Urothelium cell line (cell line): ENCODE results near the gene CFAP54.
A peak's percentile ranks its signal among the peaks of the same experiment; 100 is the strongest.

Source experiments
- DNase-seq: peaks from one replicate; pipeline ENCODE4 v3.0.0; 2011; ENCODE audit warnings: low spot score, mixed read lengths
- FAIRE-seq: peaks from 2 replicates; lab custom pipeline; 2011; peaks lifted over from hg19 to GRCh38; lab: Jason Lieb, UNC

Gene CFAP54

DNA sequence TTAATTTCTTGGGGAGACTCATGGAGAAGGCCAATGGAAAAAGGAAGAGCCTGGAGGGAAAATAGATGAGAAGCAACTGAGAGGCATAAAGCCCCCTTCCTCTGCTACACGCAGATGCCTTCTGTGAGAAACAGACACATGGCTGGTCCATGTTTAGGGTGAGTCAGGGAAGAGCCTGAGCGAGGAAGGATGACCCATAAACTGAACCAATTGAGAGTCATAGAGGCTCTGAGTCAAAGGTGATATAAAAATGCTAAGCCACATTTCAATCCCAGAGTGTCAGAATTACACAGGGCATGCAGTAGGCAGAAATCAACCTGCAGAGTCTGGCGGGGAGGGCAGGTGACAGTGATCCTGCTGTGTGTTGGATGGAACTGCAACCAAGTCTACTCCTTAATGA lies 387.6 kb downstream of the CFAP54 start:
- no peak for FAIRE-seq
- no peak for DNase-seq

- DNase-seq (no peak), FAIRE-seq (no peak)
Observed at GRCh38 chr12:96878704-96879103, 389.3 kb downstream of the CFAP54 start.

GRCh38 chr12:96879301-96879700 lies 389.9 kb downstream of the CFAP54 start:
- DNase-seq (no peak), FAIRE-seq (no peak)

DNA sequence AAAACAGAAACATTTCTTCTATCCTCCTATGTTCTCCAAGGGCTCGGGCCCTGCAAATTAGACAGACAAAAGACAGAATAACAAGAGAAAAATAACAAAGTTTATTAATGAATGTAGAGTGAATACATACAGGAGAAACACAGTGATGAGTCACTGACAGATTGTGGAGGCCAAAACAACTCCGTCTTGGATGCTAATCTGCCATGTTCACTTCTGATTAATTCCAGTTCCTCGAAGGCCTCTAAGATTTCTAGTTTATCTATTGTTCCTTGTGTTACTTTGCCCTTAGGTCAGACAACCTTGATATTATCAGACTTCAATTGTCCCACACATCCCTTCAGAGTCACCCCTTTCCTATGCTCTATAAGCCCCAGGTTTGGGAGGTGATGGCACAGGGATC lies 390.8 kb downstream of the CFAP54 start:
- DNase-seq (no peak), FAIRE-seq (no peak)

GRCh38 chr12:96881608-96882007 lies 392.2 kb downstream of the CFAP54 start:
- DNase-seq (no peak), FAIRE-seq (no peak)

GRCh38 chr12:96882862-96883261 lies 393.5 kb downstream of the CFAP54 start:
- FAIRE-seq (no peak), DNase-seq (no peak)

GRCh38 chr12:96883571-96883970 lies 394.2 kb downstream of the CFAP54 start:
- DNase-seq (no peak), FAIRE-seq (no peak)

GRCh38 chr12:96886998-96887677 lies 397.8 kb downstream of the CFAP54 start:
- DNase-seq (no peak), FAIRE-seq (no peak)

- no peak for FAIRE-seq
Observed at GRCh38 chr12:96889273-96889933, 400.0 kb downstream of the CFAP54 start.

GRCh38 chr12:96890331-96890730 lies 401.0 kb downstream of the CFAP54 start:
- FAIRE-seq (no peak), DNase-seq (no peak)

More at GRCh38 chr12:96889273-96889933, 400.0 kb downstream of the CFAP54 start:
- peak; percentile 61 for DNase-seq

- DNase-seq (no peak), FAIRE-seq (no peak)
Observed at GRCh38 chr12:96892104-96892503, 402.7 kb downstream of the CFAP54 start.

- FAIRE-seq (no peak), DNase-seq (no peak)
Observed at GRCh38 chr12:96897421-96897820, 408.0 kb downstream of the CFAP54 start.

GRCh38 chr12:96901175-96901574 lies 411.8 kb downstream of the CFAP54 start:
- DNase-seq (no peak), FAIRE-seq (no peak)

DNA sequence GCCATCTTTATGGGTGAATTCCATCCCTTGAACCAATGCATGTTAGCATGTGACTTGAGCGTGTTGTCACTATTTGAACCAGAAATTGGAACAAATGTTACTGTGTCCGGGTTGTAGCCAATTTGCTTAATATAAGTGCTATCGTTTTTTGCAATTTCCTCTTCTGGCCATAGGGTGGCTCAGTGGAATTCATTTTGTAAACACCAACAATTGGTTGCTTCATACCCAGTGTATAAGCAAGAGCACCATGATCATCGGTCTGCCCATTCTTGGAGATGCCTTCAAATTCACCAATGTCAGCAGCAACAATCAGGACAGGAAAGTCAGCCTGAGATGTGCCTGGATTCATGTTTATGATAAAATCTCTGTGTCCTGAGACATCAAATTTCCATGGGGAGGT lies 412.7 kb downstream of the CFAP54 start:
- DNase-seq = no peak
- FAIRE-seq = no peak

DNA sequence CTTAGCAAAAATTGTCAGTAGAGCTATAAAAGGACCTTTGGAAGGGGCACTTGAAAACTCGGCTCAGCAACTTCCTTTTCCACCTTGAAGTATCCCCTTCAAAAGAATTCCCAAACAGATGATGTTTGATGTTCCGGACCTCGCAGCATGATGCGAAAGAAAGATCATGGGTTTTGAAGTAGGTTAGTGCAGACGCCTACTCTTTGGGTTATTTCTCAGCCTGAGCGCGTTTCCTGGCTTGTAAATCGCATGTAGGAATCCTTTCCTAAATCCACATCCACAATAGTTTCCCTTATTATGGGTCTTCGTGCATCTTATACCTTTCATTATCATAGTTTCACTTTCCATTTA lies 417.1 kb downstream of the CFAP54 start:
- DNase-seq (no peak), FAIRE-seq (no peak)

DNA sequence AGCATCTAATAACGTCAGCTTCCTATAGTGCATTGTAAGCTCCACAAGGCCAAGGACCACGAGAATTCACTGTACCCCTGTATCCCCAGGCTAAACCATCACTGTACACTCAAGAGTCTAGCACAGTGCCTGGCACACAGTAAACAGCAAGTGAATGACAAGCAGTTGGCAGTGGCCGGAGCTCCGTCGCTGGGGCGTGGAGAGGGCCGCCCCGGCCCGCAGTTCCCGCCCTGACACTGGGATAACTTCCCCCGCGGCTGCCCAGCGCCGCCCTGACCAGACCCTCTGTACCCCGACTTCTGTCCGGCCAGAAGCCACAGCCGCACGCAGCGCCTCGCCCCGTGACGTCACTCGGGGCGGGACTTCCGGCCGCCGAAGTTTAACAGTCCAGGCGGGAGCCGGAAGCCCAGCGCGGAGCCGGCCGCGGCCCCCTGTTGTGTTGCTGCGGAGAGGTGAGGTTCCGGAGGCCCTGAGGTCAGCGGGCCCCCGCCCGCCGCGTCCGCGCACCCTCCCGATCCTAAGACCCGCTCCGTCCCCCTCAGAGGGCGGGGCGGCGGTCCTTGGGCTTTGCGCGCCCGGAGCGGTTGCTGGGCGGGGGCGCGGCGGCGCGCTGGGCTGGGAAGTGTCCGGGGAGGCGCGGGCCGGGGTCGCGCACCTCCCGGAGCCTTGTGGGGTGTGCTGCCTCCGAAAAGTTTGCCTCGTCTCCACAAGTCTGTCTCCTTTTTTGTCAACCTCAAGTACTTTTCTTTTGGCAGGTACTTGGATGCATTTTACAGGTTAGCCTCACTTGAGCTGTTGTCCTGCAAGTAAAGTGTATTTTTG lies 417.7 kb downstream of the CFAP54 start, which contains the start of gene NEDD1:
Gene NEDD1 (plus strand): TSS at position 409 of the 822 bp plus-strand sequence. CDS start 2,503 bp downstream, outside the sequence.
- no peak for FAIRE-seq
- peak; percentile 84 for DNase-seq

GRCh38 chr12:96907671-96908422 lies 418.5 kb downstream of the CFAP54 start:
- FAIRE-seq = no peak
- DNase-seq = peak; percentile 12

DNA sequence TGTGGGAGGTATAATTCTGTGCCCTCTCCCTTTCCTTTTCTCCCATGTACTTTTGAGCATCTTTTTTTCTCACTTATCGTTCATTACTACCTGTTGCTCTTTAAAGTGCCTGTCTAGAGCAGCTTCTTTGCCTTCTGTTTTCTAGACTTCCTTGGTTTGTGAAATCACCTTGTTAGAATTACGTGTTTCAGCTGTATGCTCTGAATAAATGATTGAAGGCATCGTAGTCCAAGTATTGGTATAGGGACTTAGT lies 419.0 kb downstream of the CFAP54 start:
- FAIRE-seq (no peak), DNase-seq (no peak)

GRCh38 chr12:96912261-96912660 lies 422.9 kb downstream of the CFAP54 start:
- DNase-seq = no peak
- FAIRE-seq = no peak

- FAIRE-seq (no peak), DNase-seq (no peak)
Observed at GRCh38 chr12:96912943-96913342, 423.6 kb downstream of the CFAP54 start.

DNA sequence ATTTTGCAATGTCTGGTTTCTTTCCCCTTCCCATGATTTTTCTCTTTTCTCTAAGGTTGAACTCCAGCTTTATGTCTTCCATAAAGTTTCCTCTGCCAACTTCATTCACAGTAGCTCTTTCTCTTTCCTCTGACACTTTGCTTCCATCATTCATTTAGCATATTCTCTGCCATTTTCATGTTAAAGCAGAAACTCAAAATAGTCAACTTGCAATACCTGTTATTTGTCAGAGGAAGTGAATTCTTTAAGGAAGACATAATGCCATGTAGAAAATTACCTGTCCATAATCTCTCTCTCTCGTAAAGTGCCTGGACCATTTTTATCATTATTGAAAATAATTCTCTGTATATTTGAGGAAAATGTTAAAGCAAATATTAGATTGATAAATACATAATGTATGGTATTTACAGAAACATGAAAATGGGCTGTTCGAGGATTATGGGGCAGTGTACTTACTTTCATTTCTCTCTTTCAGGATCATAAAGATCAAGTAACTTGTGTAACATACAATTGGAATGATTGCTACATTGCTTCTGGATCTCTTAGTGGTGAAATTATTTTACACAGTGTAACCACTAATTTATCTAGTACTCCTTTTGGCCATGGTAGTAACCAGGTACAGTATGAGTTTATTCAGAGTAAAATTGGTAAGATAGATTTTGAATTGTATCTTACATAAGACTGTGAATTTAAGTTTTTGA lies 430.3 kb downstream of the CFAP54 start:
- FAIRE-seq (no peak), DNase-seq (no peak)
